NK-92 (cell line): Measurements from ENCODE around the gene CAMTA1.

Experiments used
- DNase-seq: peaks from one replicate; lab custom pipeline; 2025; ENCODE audit not compliant: unreplicated experiment; lab: John Stamatoyannopoulos, UW

Gene CAMTA1

GRCh38 chr1:6953907-6954364 lies 168.7 kb downstream of the CAMTA1 start:
- no peak for DNase-seq

- DNase-seq: no peak
Measured at GRCh38 chr1:6954591-6954990, 169.3 kb downstream of the CAMTA1 start.

GRCh38 chr1:6955357-6956094 lies 170.3 kb downstream of the CAMTA1 start:
- no peak for DNase-seq

GRCh38 chr1:6956488-6957159 lies 171.4 kb downstream of the CAMTA1 start:
- no peak for DNase-seq

- no peak for DNase-seq
Measured at GRCh38 chr1:6957341-6957740, 172.1 kb downstream of the CAMTA1 start.

GRCh38 chr1:6958407-6959030 lies 173.3 kb downstream of the CAMTA1 start:
- no peak for DNase-seq

GRCh38 chr1:6959491-6959890 lies 174.2 kb downstream of the CAMTA1 start:
- DNase-seq: no peak

- no peak for DNase-seq
Measured at GRCh38 chr1:6960291-6960811, 175.1 kb downstream of the CAMTA1 start.

- no peak for DNase-seq
Measured at GRCh38 chr1:6960860-6961259, 175.6 kb downstream of the CAMTA1 start.

- no peak for DNase-seq
Measured at GRCh38 chr1:6961289-6961688, 176.0 kb downstream of the CAMTA1 start.

GRCh38 chr1:6961905-6962477 lies 176.7 kb downstream of the CAMTA1 start:
- no peak for DNase-seq

- no peak for DNase-seq
Measured at GRCh38 chr1:6962478-6962995, 177.3 kb downstream of the CAMTA1 start.

- DNase-seq: no peak
Measured at GRCh38 chr1:6962996-6963911, 178.0 kb downstream of the CAMTA1 start.

- DNase-seq: no peak
Measured at GRCh38 chr1:6963912-6964307, 178.7 kb downstream of the CAMTA1 start.

- DNase-seq: no peak
Measured at GRCh38 chr1:6965083-6965934, 180.1 kb downstream of the CAMTA1 start.

- no peak for DNase-seq
Measured at GRCh38 chr1:6965935-6966241, 180.6 kb downstream of the CAMTA1 start.

- DNase-seq: no peak
Measured at GRCh38 chr1:6966326-6966725, 181.1 kb downstream of the CAMTA1 start.

GRCh38 chr1:6967431-6968111 lies 182.3 kb downstream of the CAMTA1 start:
- no peak for DNase-seq

GRCh38 chr1:6969106-6969505 lies 183.9 kb downstream of the CAMTA1 start:
- DNase-seq: no peak
